Activated CD4-positive, alpha-beta memory T cell treated with anti-CD3 and anti-CD28 coated beads, Interleukin-2, amount 10 ng/mL, durations not matched to agents 7 days and 5 days (primary cell): ENCODE results near the gene RNF141. TPM values are rescaled to one million over a fixed set of nuclear protein-coding genes. Genes with fewer than 3 reads are reported as not detected.

ENCODE experiments used
- CTCF ChIA-PET: fragments of 350-600 bp; sonication (Branson Sonifier 250); formaldehyde crosslinking; loops from one replicate; lab custom pipeline; 2021; ENCODE audit warnings: antibody characterized with exemption, inconsistent platforms; lab: Charles Lee
- POLR2A ChIA-PET: fragments of 350-600 bp; sonication (Branson Sonifier 250); formaldehyde crosslinking; loops from one replicate; lab custom pipeline; 2021; ENCODE audit warnings: antibody characterized with exemption; lab: Charles Lee
- DNase-seq: peaks from one replicate; pipeline ENCODE4 v3.0.0-alpha.2; 2020
- H3K27ac Mint-ChIP-seq: one replicate; pipeline ENCODE4 v1.8.0; 2021; ENCODE audit warnings: mild to moderate bottlenecking, mixed read lengths
- H3K27me3 Mint-ChIP-seq: one replicate; pipeline ENCODE4 v1.8.0; 2021; ENCODE audit warnings: mixed read lengths
- H3K36me3 Mint-ChIP-seq: one replicate; pipeline ENCODE4 v1.8.0; 2021; ENCODE audit warnings: low read depth, mixed read lengths
- H3K4me1 Mint-ChIP-seq: one replicate; pipeline ENCODE4 v1.8.0; 2021; ENCODE audit warnings: mixed read lengths
- H3K4me3 Mint-ChIP-seq: one replicate; pipeline ENCODE4 v1.8.0; 2021; ENCODE audit warnings: mild to moderate bottlenecking, mixed read lengths
- H3K9me3 Mint-ChIP-seq: one replicate; pipeline ENCODE4 v1.8.0; 2021; ENCODE audit warnings: mixed read lengths
- total RNA-seq, 2 experiments: library from RNA; stranded (reverse); gene quantifications; one replicate each; pipeline ENCODE4 v1.2.3, GENCODE V29; 2021

The RNF141 gene
- total RNA-seq, 2 experiments from 2014 or later: 12.2 to 12.3 TPM

DNA sequence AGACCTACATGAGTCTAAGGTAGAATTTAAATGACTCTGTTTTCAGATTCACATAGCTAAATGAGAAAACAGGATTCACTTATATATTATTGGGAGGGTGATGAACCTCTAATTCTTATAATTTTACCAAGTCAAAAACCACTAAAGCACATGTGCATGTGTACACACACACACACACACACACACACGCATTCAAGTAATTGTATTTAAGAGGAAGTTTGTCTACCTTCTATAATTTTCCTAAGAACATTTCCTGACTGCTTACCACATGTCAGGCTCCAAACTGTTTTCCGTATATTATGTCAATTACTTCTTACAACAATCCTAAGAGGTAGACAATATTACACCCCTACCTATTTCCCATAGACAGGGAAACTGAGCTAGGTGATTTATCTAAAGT is 6.7 kb downstream of the RNF141 start:
- POLR2A ChIA-PET: no interaction called here

DNA sequence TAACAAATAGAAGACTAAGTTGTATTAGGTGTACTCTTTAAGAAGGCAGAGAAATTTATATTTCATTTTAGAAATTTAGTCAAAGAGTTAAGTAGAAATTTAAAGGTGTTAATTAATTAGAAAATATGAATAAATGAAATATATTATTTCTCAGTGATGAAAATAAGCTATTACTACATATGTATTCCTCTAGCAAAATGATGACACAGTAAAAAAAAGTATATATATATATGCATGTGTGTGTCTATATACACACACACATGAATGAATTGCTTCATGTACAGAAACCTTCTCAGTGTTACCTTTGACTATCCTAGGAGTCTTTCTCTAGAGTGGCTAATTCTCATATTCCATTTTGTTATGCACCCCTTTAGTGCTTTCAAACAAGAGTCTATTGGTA is 7.7 kb downstream of the RNF141 start:
- Mint-ChIP-seq H3K27ac (no peak overlapping the region), H3K4me1 (peaks cover 4% of the 10 kb centered on the region), H3K36me3 (peaks cover 15% of the 10 kb centered on the region), H3K4me3 (no peak overlapping the region), H3K9me3 (no peaks in the 10 kb centered on the region), H3K27me3 (no peaks in the 10 kb centered on the region)
- no peak for DNase-seq
- ChIA-PET POLR2A (no interaction called here), CTCF (interaction anchor here (3.7 kb wide), 1 partner anchor 8 kb away, joined by 29 read pairs; the partner anchor contains the start of gene RNF141)

More for the DNA sequence above, 6.7 kb downstream of the RNF141 start:
- Mint-ChIP-seq H3K4me3 (no peak overlapping the region), H3K9me3 (no peaks in the 10 kb centered on the region), H3K4me1 (peaks cover 4% of the 10 kb centered on the region), H3K27me3 (no peaks in the 10 kb centered on the region), H3K27ac (no peak overlapping the region), H3K36me3 (peaks cover 11% of the 10 kb centered on the region)
- CTCF ChIA-PET: interaction anchor here (0.8 to 1.5 kb wide), 4 partner anchors 26 to 168 kb away, joined by 3 to 5 read pairs (median 3); no protein-coding TSS in a partner anchor
- DNase-seq: no peak

DNA sequence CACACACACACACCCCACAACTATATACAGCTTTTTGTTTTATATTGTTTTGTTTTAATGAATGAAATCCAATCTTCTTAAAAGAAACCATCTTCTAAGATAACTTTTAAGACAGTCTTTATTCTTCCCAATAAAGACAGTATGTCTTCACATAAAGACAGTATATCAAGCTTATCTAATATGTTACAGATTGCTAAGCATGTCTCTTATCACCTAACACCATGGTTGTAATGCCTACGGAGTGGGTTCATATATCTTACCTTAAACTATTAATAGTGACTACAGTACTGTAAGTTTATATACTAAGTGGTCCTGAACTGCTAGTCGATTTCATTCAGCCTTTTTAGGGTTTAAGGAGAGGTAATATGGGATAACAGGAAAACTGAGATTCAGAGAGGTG is 8.5 kb downstream of the RNF141 start:
- Mint-ChIP-seq H3K9me3 (no peaks in the 10 kb centered on the region), H3K4me1 (peaks cover 6% of the 10 kb centered on the region), H3K27me3 (no peaks in the 10 kb centered on the region), H3K27ac (no peak overlapping the region), H3K4me3 (no peak overlapping the region), H3K36me3 (peaks cover 17% of the 10 kb centered on the region)
- POLR2A ChIA-PET: no interaction called here
- no peak for DNase-seq
- CTCF ChIA-PET: interaction anchor here (1.5 to 3.7 kb wide), 2 partner anchors 9 to 126 kb away, joined by 4 to 29 read pairs; partner anchors contain the start of gene RNF141

DNA sequence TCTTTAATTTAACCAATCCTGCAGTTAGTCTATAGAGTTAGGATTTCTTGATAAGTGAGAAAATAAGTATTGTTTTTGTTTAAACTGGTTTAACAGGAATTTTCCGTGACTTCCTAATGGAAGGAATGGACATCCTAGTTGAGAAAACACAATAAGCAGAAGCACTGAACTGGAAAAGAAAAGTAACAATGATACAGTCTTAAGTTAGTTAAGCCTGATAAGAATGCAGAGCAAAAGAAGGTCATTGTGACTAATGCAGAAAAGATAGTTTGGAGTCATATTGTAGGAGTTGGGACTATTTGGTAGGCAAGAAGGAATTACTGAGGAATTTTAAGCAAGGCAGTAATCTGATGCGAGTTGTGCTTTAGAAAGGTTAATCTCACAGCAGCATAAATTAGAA is 11.7 kb downstream of the RNF141 start:
- Mint-ChIP-seq H3K4me3 (no peak overlapping the region), H3K9me3 (no peaks in the 10 kb centered on the region), H3K36me3 (peaks cover 33% of the 10 kb centered on the region), H3K27ac (no peak overlapping the region), H3K4me1 (peaks cover 15% of the 10 kb centered on the region), H3K27me3 (no peaks in the 10 kb centered on the region)
- no peak for DNase-seq
- ChIA-PET CTCF (interaction anchor here (1.0 kb wide), 1 partner anchor 11 kb away, joined by 6 read pairs; the partner anchor contains the start of gene RNF141), POLR2A (no interaction called here)

DNA sequence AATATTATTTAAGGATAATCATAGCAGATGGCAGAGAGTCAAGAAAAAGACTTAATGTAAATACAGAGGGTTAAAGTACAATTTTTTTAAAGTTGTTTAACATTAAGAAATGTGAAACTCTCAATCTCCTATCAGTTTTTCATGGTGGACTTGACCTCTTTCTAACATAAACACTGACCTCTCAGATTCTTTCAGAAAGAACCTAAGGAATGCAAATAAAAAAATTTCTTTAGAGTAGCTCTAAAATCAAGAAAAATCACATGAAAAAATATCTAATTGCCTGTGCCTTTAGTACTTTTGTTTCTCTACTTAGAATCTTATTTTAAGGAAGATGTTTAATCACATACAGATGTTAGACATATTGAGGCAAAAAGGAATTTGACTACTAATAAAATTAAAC is 12.9 kb downstream of the RNF141 start:
- no peaks in the 10 kb centered on the region for H3K27me3 Mint-ChIP-seq
- no peak overlapping the region for H3K27ac Mint-ChIP-seq
- no peak overlapping the region for H3K4me3 Mint-ChIP-seq
- no peak for DNase-seq
- peaks cover 15% of the 10 kb centered on the region for H3K4me1 Mint-ChIP-seq
- CTCF ChIA-PET: interaction anchor here (1.0 to 1.3 kb wide), 2 partner anchors 12 to 125 kb away, joined by 3 to 6 read pairs; partner anchors contain the start of gene RNF141
- peaks cover 32% of the 10 kb centered on the region for H3K36me3 Mint-ChIP-seq
- H3K9me3 Mint-ChIP-seq: no peaks in the 10 kb centered on the region
- POLR2A ChIA-PET: no interaction called here

GRCh38 chr11:10526974-10527918 is 13.7 kb downstream of the RNF141 start:
- Mint-ChIP-seq H3K4me3 (no peak overlapping the region), H3K36me3 (peaks cover 32% of the 10 kb centered on the region), H3K27ac (no peak overlapping the region), H3K4me1 (peaks cover 15% of the 10 kb centered on the region), H3K9me3 (no peaks in the 10 kb centered on the region), H3K27me3 (no peaks in the 10 kb centered on the region)
- DNase-seq: no peak
- ChIA-PET CTCF (interaction anchor here (0.8 to 1.3 kb wide), 2 partner anchors 14 to 126 kb away, joined by 3 to 5 read pairs; partner anchors contain the start of gene RNF141), POLR2A (no interaction called here)

DNA sequence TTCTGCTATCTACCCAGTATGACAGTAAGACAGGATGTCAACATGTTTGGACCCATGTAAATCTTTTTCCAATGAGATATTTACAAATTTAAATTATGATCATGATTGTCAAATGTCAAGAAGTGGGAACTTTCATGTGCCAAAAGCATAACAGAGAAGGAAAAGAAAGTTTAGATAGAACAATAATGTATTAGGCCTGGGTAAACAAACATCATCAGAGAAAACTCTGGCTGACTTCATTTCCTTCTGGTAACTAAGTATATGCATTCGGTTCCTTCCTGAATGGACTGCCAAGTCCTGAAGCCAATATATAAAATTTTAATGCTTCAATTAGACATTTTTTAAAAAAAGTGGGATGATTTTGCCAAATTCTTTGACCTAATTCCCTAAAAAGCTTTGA is 16.5 kb downstream of the RNF141 start:
- no peaks in the 10 kb centered on the region for H3K27me3 Mint-ChIP-seq
- peaks cover 39% of the 10 kb centered on the region for H3K36me3 Mint-ChIP-seq
- H3K27ac Mint-ChIP-seq: no peak overlapping the region
- peaks cover 15% of the 10 kb centered on the region for H3K4me1 Mint-ChIP-seq
- no peak overlapping the region for H3K4me3 Mint-ChIP-seq
- H3K9me3 Mint-ChIP-seq: no peaks in the 10 kb centered on the region
- ChIA-PET POLR2A (no interaction called here), CTCF (interaction anchor here (1.6 kb wide), 1 partner anchor 119 kb away, joined by 4 read pairs; no protein-coding TSS in a partner anchor)
- DNase-seq: no peak

DNA sequence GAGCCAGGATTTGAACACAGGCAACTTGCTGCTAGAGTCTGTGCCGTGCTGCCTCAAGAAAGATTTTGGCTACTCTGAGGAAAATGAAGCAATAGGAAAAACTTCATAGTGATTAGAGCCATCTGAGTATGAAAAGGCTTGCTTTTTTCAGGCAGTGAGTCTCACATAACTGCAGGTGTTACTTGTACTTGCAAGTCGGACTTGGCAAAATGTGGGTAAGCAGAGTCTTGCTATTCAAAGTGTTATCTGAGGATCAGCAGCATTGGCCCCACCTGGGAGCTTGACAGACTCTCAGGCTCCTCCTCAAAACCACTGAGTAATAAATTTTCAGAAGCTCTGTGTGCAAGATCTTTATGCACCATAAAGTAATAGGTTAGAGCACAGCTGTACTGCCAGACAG is 18.1 kb downstream of the RNF141 start:
- ChIA-PET CTCF (interaction anchor here (0.8 to 1.6 kb wide), 3 partner anchors 19 to 117 kb away, joined by 3 to 4 read pairs (median 3); no protein-coding TSS in a partner anchor), POLR2A (interaction anchor here (0.9 kb wide), 1 partner anchor 64 kb away, joined by 3 read pairs; no protein-coding TSS in a partner anchor)
- Mint-ChIP-seq H3K27ac (no peak overlapping the region), H3K36me3 (peaks cover 43% of the 10 kb centered on the region), H3K9me3 (no peaks in the 10 kb centered on the region), H3K27me3 (no peaks in the 10 kb centered on the region), H3K4me1 (peaks cover 15% of the 10 kb centered on the region), H3K4me3 (no peak overlapping the region)
- no peak for DNase-seq

DNA sequence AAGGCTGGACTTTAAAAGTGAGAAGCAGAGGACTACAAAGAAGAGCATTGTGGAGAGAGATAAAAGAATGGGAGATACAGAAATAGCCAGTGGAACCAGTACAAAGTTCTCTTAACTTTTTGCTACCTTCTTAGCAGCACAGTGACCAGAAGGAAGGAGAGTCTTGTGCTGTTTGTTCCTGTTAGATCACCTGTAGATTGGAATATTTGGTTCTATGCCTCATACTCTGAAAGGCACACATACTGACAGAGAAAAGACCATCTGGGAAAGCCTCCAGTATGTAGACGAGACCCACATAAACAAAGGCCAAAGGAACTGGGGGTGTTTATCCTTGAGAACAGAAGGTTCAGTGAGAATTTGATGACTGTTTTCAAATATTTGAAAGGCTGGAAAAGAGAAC is 18.7 kb downstream of the RNF141 start:
- no peak overlapping the region for H3K27ac Mint-ChIP-seq
- POLR2A ChIA-PET: no interaction called here
- H3K4me1 Mint-ChIP-seq: peaks cover 11% of the 10 kb centered on the region
- H3K9me3 Mint-ChIP-seq: no peaks in the 10 kb centered on the region
- CTCF ChIA-PET: no interaction called here
- no peak for DNase-seq
- peaks cover 42% of the 10 kb centered on the region for H3K36me3 Mint-ChIP-seq
- no peak overlapping the region for H3K4me3 Mint-ChIP-seq
- H3K27me3 Mint-ChIP-seq: no peaks in the 10 kb centered on the region

- H3K36me3 Mint-ChIP-seq: peaks cover 39% of the 10 kb centered on the region
- no peaks in the 10 kb centered on the region for H3K4me1 Mint-ChIP-seq
- no peaks in the 10 kb centered on the region for H3K9me3 Mint-ChIP-seq
- H3K4me3 Mint-ChIP-seq: no peak overlapping the region
- ChIA-PET POLR2A (interaction anchor here (1.2 to 2.1 kb wide), 2 partner anchors 20 to 29 kb away, joined by 3 to 6 read pairs; partner anchors contain the start of gene RNF141), CTCF (interaction anchor here (3.4 kb wide), 1 partner anchor 21 kb away, joined by 30 read pairs; the partner anchor contains the start of gene RNF141)
- DNase-seq: no peak
- H3K27ac Mint-ChIP-seq: no peak overlapping the region
- H3K27me3 Mint-ChIP-seq: no peaks in the 10 kb centered on the region
These were observed 20.4 kb downstream of the RNF141 start for GRCh38 chr11:10520562-10520961.

DNA sequence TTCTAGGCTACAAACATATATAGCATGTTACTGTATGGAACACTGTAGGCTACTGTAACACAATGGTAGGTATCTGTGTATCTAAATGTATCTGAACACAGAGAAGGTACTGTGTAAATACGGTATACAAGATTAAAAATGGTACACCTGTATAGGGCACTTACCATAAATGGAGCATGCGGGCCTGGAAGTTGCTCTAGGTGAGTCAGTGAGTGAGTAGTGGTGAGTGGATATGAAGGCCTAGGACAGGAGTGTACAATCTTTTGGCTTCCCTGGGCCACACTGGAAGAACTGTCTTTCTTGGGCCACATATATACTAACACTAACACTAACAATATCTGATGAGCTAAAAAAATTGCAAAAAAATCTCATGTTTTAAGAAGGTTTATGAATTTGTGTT is 21.4 kb downstream of the RNF141 start:
- POLR2A ChIA-PET: interaction anchor here (0.9 to 2.1 kb wide), 2 partner anchors 21 to 106 kb away, joined by 3 to 6 read pairs; partner anchors contain the start of gene RNF141
- H3K27ac Mint-ChIP-seq: no peak overlapping the region
- no peaks in the 10 kb centered on the region for H3K27me3 Mint-ChIP-seq
- H3K36me3 Mint-ChIP-seq: peaks cover 41% of the 10 kb centered on the region
- H3K9me3 Mint-ChIP-seq: no peaks in the 10 kb centered on the region
- no peak overlapping the region for H3K4me3 Mint-ChIP-seq
- H3K4me1 Mint-ChIP-seq: no peaks in the 10 kb centered on the region
- DNase-seq: no peak
- CTCF ChIA-PET: interaction anchor here (3.4 kb wide), 1 partner anchor 22 kb away, joined by 30 read pairs; the partner anchor contains the start of gene RNF141

DNA sequence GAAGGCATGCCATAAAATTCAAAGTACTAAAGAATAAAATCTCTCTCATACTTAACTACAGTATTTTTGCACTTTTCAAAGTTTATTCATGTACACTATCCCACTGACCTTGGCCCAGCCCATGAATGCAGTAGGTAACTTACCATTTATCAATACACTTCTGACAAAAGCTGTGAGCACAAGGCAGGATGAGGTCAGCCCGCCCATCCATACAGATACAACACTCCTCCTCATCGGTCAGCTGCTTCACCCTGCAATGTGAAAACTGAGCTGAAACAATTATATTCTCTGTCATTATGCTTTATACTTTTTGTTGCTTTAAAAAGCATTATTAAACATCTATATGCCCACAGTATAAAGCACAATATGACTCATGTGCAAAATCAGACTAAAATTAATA is 22.1 kb downstream of the RNF141 start:
- Mint-ChIP-seq H3K4me3 (no peak overlapping the region), H3K36me3 (peaks cover 41% of the 10 kb centered on the region), H3K27ac (no peak overlapping the region), H3K27me3 (no peaks in the 10 kb centered on the region), H3K4me1 (no peaks in the 10 kb centered on the region), H3K9me3 (no peaks in the 10 kb centered on the region)
- DNase-seq: no peak
- POLR2A ChIA-PET: no interaction called here
- CTCF ChIA-PET: interaction anchor here (3.4 kb wide), 1 partner anchor 23 kb away, joined by 30 read pairs; the partner anchor contains the start of gene RNF141

DNA sequence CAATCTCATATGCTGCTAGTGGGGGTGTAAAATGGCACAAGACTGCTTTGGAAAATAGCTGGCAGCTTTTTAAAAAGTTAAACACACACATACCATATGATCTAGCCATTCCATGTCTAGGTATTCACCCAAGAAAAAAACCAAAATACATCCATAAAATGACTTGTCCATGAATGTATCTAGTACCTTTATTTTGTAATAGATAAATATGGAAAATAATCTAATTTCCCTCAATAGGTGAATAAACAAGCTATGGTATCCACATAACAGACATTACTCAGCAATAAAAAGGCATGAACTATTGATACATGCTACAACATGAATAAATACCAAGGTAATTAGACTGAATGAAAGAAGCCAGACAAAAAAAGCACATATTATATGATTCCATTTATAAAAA is 22.9 kb downstream of the RNF141 start:
- peaks cover 37% of the 10 kb centered on the region for H3K36me3 Mint-ChIP-seq
- H3K9me3 Mint-ChIP-seq: no peaks in the 10 kb centered on the region
- POLR2A ChIA-PET: no interaction called here
- CTCF ChIA-PET: interaction anchor here (3.1 kb wide), 1 partner anchor 23 kb away, joined by 21 read pairs; the partner anchor contains the start of gene RNF141
- peaks cover 1% of the 10 kb centered on the region for H3K4me1 Mint-ChIP-seq
- DNase-seq: no peak
- no peak overlapping the region for H3K4me3 Mint-ChIP-seq
- no peak overlapping the region for H3K27ac Mint-ChIP-seq
- H3K27me3 Mint-ChIP-seq: no peaks in the 10 kb centered on the region
